ENCODE results near the gene ARHGAP31.

Gene ARHGAP31

DNA sequence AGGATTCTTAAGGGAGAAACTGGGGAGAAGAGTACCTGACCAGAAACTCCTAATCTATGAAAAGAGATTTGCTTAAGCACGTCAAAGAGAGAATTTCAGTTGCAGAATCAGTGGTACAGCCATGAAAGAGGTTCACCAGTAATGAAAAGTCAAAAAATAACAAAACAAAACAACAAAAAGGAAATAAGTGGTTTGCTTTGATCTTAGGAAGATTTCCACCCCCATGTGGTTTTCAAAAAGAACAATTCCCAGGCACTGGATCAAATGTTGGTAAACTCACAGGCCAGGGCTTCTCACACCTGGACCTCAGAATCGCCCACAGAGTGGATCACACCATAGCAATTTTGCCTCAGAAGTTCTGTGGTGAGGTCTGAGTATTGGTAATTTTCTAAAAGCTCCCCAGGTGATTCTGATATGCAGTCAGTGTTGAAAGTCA lies 101.8 kb downstream of the ARHGAP31 start:
- no peak for DNase-seq

DNA sequence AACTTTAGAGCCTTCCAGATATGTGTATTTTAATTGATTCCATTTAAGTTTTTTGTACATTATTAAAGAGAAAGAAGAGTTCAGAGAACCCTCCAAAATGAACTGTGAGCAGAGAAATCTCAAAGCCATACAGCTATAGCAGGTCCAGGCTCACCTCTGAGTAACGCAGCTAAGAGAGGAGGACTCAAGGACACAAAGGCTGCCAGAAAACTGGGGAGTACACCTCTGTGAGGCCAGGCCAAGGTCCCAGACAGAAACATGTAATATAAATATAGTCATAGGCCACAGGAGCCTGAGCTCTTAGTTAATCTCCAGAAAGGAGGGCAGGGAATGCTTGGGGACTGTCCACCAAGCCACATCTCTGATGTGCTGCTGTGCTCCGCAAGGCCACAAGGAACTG lies 102.7 kb downstream of the ARHGAP31 start:
- no peak for DNase-seq

- no peak for DNase-seq
Observed at GRCh38 chr3:119400466-119400865, 106.3 kb downstream of the ARHGAP31 start.

DNA sequence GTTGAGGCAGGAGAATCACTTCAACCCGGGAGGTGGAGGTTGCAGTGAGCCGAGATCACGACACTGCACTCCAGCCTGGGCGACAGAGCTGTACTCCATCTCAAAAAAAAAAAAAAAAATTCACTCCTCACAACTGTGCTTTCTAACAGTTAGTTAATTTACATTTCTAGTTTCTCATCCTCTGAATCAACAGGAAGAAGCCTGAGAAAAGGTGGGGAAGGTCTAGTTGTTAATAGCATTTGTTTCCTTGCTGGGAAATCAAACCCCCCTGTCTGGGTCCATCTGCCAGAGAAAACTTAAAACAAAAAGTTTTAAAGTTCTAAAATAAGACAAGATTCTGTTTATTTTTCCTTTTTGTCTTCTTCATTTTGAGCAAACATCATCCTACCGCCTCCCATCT lies 106.9 kb downstream of the ARHGAP31 start:
- no peak for DNase-seq

DNA sequence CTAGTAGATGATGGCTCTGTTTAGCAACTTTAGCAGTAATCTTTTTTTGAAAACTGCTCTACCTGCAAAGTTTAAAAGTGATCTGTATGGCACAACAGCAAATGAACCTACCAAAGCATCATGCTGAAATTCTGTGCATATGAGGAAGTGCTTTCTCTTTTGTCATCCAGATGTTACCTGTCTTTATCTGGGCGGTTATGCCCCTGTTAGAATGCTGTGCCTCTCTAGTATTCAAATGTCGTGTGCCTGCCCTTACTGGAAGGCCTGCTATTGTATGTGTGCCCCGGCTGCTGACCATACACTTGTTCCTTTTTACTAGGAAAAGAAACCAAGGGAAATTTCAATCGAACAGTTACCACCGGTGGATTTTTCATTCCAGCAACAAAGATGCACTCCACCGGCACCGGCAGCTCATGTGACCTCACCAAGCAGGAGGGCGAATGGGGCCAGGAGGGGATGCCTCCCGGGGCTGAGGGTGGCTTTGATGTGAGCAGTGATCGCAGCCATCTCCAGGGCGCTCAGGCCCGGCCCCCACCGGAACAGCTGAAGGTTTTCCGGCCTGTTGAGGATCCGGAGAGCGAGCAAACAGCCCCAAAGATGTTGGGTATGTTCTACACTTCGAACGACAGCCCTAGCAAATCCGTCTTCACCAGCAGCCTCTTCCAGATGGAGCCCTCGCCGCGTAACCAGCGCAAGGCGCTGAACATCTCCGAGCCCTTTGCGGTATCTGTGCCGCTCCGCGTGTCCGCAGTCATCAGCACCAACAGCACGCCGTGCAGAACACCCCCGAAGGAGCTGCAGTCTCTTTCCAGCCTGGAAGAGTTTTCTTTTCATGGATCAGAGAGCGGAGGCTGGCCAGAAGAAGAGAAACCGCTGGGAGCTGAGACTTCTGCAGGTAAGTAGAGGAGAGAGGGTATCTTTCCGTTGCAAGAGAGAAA lies 107.6 kb downstream of the ARHGAP31 start:
- DNase-seq: no peak

DNA sequence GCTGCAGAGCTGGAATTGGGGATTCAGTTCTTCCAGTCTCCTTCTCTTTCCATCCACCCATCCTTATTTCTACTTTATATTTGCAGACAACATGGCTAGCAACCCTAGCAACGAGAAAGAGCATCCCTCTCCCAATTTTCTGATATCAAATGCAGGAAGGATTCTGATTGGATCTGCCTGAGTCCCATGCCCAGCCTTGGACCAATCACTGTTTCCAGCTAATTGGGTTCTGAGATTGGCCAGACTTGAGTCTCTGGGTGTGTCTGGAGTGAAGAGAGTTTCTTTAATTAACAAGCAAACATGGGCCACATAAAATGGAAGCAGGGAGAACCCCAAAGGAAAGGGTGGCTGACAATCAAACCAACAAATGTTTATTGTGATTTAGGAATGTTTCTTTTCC lies 108.6 kb downstream of the ARHGAP31 start:
- no peak for DNase-seq

- DNase-seq: peak; percentile 13
Observed at GRCh38 chr3:119403201-119403600, 109.0 kb downstream of the ARHGAP31 start.

DNA sequence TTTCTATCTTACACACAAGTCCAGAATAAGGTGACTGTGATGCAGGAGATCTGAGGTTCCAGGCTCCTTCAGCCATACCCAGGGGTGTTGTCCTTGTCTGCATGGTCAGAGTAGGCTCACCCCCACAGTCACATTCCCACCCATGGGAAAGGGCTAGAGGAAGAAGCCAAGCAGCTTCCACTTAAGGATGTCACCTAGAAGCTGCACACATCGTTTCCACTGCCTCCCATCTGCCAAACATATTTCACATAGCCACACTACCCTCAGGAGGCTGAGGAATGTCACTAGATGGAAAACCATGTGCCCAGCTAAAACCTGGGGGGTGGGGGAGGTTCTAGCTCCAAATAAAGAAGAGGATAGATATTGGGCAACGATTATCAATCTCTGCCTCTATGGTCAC lies 111.1 kb downstream of the ARHGAP31 start:
- peak; percentile 18 for DNase-seq

DNA sequence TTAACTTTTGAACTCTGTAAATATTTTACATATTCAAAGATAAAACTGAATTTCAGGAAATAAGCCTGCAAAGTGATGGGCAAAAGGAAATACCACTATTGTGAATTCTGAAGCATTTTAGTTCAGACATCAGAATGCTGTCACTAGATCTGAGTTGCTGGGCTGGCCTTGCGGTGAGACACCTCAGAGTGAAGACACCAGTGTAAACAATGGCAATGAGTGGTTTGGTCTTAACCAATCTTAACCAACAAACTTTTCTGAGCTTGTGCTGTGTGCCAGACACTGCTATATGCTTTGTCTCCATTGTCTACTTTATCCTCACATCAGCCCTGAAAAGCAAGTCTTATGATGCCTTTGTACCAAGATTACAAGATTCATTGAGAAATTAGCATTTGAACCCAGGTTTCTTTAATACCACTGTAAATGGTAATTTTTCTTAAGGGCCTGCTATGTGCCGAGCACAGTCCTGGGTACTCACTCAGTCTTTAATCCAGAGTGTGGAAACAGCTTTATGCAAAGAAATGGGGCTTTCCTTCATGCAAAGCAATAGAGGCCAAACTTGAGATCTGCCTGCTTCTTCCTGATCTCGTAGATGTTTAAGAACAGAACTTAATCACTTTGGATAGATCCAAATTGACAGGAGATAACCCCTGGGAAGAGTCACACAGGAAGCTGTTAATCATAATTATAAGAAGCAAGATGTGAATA lies 114.2 kb downstream of the ARHGAP31 start:
- DNase-seq: no peak

- DNase-seq: no peak
Observed at GRCh38 chr3:119409844-119410243, 115.7 kb downstream of the ARHGAP31 start.

DNA sequence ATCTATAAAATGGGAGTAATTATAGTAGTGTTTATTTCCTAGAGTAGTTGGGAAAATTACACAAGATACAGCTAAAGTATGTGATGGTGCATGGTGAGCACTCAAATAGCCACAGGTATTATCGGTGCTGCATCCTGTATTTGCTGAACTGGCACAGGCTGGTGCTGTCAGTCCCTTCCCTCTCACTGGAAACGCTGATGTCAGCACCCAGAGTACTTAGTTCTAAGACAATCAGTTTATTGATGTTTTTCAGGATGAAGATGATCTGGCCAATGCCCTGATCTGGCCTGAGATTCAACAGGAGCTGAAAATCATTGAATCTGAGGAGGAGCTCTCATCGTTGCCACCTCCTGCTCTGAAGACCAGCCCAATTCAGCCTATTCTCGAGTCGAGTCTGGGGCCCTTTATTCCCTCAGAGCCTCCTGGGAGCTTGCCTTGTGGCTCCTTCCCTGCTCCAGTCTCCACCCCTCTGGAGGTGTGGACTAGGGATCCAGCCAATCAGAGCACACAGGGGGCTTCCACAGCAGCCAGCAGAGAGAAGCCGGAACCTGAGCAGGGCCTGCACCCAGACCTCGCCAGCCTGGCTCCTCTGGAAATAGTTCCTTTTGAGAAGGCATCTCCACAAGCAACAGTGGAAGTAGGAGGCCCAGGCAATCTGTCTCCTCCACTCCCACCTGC lies 119.6 kb downstream of the ARHGAP31 start:
- no peak for DNase-seq

GRCh38 chr3:119416873-119417272 lies 122.7 kb downstream of the ARHGAP31 start:
- no peak for DNase-seq

DNA sequence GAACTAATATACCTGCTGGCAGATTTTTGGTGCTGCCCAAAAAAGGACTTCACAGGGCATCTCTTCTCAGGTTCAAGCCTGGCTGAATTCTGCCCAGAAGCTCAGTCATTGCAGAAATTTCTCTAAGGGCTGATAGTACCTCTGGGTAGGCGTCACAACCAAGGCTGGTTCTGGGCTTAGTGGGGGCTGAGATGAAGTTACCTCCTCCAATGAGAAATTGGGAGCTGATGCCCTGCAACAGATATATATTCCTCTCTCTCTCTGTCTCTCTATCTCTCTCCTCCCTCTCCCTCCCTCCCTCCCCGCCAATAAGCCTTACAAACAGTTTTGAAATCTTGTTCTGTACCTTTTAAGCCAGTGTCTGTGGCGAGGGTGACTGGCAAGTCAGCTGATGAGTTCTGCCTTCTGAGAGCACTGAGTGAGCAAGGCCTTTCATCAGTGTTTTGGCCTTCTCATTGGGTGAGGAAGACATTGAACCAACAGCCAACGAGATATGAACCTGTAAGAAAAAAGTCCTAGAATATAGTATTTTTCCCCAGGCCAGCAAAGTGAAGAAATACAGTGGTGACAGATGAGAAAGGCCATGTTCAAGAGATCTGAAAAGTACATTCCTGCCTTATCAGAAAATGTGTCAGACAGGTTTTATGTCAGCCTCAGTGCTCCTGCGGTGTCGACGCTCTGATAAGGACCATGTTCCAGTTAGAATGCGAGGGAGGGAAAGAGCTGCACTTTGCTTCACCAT lies 123.8 kb downstream of the ARHGAP31 start:
- no peak for DNase-seq

DNA sequence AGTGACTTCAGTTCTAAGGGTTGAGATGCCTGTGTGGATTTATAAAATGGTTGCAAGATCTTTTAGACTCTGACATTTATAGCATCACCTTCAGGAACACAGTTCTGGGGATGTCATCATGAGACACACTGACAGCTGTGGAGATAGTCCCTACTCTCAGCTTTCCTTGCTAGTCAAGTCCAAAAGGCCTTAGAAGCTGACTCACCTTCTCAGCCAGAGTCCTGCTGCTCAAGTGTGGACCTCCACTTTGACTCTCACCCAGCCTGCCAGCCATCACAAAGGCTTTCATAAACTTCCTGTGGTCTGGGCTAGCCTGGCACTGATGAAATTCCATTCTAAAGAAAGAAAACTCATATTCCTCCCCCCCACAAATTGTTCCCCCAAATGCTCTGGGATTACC lies 124.5 kb downstream of the ARHGAP31 start:
- peak; percentile 9 for DNase-seq

- no peak for DNase-seq
Observed at GRCh38 chr3:119420196-119420595, 126.0 kb downstream of the ARHGAP31 start.

GRCh38 chr3:119427669-119428068 lies 133.5 kb downstream of the ARHGAP31 start:
- DNase-seq: no peak

DNA sequence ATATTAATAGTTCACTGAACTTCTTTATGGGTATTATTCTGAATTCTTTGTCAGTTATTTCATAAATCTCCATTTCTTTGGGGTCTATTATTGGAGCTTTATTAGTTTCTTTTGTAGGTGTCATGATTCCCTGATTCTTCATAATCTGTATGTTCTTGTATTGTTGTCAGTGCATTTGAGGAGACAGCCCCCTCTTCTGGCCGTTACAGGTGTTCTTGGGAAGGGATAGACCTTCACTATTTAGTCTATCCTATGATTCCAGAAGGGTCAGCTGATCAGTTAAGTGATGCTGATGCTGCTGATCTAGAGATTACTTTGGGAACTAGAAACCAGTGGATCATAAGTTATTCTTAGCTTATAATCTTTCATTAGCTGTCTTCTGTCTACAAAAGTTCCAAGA lies 134.4 kb downstream of the ARHGAP31 start:
- no peak for DNase-seq

GRCh38 chr3:119433613-119434325 lies 139.6 kb downstream of the ARHGAP31 start:
- no peak for DNase-seq

DNA sequence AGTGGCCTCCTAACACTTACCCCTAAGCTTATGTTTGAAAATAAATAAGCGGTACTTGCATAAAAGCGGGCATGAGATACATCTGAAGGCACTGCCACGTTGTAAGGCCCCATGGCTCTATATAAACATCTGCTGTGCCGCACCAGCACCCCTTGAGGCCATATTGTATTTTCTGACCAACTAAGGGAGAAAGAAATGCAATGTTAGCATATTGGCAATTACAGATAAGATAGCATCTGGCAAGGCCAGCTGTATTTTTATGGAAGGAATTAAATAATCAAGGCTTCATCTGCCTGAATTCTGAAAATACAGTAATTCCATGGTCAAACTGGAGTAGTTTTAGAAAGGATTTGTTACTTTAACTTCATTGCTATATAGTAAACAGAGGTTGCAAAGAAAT lies 140.5 kb downstream of the ARHGAP31 start:
- DNase-seq: no peak

DNA sequence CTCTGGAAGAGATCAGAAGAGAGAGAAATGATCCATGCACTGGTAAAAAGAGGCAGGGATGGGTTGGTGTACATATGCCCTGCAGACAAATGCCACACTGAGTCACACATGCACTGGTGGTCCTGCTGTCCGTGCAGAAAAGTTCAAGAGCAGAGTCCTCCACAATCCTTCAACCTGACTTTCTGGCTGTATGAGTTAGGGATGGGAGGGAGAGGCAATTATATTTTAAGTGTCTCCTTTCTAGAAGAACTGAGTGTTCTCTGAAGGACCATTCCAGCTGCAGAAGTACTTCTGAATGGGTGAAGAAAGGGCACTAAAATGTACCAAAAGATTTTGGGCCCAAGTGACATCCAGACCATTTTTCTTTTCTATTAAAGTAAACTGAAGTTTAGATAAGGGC lies 142.8 kb downstream of the ARHGAP31 start:
- DNase-seq: no peak

DNA sequence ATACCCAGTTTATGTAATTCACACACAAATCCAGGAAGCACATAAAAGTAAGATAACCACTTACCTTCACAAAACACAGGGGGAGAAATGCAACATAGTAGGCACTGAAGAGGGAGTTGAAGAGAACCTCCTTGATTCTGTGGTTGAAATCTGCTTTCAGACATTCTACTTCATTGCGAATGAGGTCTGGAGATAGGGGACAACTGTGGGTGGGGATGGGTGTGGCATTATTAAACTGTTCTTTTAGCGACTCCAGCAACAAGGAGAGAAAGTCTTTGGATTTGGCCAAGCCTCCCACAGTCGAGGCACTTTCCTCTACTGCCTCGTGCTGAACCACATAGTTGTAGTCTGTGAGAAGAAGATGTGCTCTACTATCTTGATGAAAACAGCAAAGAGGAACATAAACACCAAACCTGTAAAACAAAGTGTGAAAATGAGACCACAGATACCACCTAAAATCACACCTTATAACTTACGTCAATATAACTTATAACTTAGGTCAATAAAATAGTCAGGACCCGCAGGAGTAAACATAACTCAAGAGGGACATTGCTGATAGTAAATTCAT lies 143.6 kb downstream of the ARHGAP31 start:
- DNase-seq: no peak

- DNase-seq: no peak
Observed at GRCh38 chr3:119443179-119443578, 149.0 kb downstream of the ARHGAP31 start.
